GM04504 (cell line): ENCODE measurements around the gene QRFP.

Experiments
- DNase-seq: peaks from one replicate; pipeline ENCODE4 v3.0.0-alpha.2; 2012; ENCODE audit warnings: low read depth

Gene QRFP, protein sequence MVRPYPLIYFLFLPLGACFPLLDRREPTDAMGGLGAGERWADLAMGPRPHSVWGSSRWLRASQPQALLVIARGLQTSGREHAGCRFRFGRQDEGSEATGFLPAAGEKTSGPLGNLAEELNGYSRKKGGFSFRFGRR

GRCh38 chr9:130896233-130897014 is at the start of gene QRFP:
Gene QRFP (minus strand): TSS chr9:130896812. CDS start chr9:130893838, 2,974 bp downstream.
- no peak for DNase-seq

GRCh38 chr9:130945173-130945572 is 48.6 kb upstream of the QRFP start:
- DNase-seq = no peak

GRCh38 chr9:130944510-130945058 is 48.0 kb upstream of the QRFP start:
- DNase-seq = no peak

- DNase-seq = no peak
Observed at GRCh38 chr9:130943777-130944176, 47.2 kb upstream of the QRFP start.

DNA sequence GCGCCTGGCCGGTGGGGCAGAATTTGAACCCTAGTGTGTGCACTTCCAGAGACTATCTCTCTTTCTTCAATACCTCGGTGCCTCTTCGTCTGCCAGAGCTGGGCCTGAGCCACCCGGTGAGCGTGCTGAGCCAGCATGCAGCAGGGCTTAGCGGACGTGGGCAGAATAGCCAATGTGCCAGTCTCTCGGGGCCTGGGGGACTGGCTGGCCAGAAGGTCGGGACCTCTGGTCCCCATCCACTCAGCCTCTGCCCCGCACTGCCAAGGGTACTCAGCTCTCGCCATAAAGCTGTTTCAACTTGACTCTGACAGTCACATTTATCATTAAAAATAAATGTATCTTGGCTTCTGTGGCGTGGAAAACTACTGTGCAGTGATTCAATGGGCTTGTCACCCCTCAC is 46.6 kb upstream of the QRFP start:
- DNase-seq = no peak

DNA sequence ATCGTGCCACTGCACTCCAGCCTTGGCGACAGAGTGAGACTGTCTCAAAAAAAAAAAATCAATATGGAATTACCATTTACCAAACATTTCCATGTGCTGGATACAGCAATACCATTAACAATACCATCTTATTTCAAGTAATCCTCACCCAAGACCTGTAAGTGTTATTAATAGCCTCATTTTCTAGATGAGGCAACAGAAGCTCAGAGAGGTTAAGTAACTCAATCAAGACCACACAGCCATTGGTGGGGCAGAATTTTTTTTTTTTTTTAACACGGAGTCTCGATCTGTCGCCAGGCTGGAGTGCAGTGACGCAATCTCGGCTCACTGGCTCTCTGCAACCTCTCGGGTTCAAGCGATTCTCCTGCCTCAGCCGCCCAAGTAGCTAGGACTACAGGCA is 46.1 kb upstream of the QRFP start:
- no peak for DNase-seq

DNA sequence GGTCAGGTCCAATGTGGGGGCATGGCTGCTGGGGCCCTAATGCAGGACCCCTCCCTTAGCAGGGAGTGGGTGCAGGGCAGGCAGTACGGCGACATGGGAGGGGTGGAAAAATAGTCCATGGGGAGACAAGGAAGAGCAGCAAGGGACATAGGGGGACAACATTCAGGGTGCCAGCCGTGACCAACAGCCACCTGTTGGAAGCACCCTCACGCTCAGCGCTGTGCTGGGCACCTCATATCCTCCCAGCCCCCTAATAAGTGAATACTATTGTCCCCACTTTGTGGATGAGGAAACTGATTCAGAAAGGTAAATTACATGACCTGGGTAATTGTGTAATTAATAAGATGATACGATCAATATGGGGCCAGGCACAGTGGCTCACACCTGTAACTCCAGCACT is 45.5 kb upstream of the QRFP start:
- no peak for DNase-seq

DNA sequence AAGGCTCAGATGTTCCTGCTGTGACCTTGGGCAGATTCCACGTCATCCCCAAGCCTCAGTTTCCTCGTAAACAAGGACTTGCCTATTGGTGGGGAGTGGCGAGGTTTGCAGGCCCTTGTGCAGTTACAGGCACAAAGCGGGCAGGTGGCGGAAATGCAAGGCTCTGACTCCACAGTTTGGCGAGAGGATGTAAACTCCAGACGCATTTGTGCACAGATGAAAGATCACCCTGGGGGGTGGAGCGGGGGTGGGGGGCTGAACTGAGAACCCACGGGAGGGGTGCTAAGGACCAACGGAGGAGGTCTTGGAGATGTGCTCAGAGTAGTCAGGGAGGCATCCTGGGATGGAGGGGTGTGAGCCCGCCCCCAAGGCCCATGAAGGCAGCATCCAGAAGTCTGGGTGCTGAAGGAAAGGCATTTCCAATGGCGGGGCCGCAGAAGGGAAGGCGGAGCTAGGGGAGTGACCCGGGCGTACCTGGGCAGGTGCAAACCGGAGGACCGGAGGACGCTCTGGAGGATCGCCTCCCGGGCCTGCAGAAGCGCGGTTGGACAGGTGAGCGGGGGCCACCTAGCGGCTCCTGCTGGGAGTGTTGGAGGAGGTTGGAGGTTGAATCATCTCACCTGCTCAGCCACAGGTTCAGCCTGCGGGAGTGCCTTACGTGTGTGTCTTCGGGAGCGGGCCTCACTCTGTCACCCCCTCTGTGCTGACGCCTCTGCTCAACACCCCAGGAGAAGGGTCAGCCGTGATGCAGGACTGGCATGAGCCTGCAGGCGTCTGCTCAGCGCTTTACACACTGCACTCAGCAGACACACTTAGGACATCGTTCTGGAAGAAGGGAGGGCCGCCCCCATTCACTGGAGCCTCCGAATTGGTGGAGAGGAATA is 44.3 kb upstream of the QRFP start:
- no peak for DNase-seq

GRCh38 chr9:130940027-130940549 is 43.5 kb upstream of the QRFP start:
- DNase-seq = no peak

GRCh38 chr9:130939405-130940026 is 42.9 kb upstream of the QRFP start:
- no peak for DNase-seq

- DNase-seq = no peak
Observed at GRCh38 chr9:130938652-130939404, 42.2 kb upstream of the QRFP start, which contains the start of gene FIBCD1. Gene FIBCD1 (minus strand): TSS chr9:130939247. CDS start chr9:130938607, 640 bp downstream.

DNA sequence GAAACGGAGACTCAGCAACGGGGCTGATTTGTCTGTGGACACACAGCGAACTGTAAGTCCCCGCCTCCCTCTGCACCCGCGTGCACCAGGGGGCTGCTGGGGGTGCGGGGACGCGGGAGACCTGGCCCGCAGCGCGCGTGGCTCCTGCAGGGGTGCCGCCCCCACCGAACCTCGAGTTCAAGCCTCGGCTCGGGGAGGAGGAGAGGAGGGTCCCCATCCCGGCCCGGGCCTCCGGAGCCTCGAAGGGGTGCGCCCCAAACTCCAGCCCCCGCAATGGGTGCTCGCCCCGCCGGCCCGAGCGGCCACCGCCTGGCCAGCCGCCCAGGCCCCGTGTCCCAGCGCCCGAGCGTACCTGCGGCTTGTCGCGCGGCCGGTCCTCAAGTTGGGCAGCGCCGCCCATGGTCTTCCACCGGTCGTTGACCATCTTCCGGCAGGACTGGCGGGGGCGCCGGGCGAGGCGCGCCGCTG is 41.6 kb upstream of the QRFP start:
- no peak for DNase-seq

DNA sequence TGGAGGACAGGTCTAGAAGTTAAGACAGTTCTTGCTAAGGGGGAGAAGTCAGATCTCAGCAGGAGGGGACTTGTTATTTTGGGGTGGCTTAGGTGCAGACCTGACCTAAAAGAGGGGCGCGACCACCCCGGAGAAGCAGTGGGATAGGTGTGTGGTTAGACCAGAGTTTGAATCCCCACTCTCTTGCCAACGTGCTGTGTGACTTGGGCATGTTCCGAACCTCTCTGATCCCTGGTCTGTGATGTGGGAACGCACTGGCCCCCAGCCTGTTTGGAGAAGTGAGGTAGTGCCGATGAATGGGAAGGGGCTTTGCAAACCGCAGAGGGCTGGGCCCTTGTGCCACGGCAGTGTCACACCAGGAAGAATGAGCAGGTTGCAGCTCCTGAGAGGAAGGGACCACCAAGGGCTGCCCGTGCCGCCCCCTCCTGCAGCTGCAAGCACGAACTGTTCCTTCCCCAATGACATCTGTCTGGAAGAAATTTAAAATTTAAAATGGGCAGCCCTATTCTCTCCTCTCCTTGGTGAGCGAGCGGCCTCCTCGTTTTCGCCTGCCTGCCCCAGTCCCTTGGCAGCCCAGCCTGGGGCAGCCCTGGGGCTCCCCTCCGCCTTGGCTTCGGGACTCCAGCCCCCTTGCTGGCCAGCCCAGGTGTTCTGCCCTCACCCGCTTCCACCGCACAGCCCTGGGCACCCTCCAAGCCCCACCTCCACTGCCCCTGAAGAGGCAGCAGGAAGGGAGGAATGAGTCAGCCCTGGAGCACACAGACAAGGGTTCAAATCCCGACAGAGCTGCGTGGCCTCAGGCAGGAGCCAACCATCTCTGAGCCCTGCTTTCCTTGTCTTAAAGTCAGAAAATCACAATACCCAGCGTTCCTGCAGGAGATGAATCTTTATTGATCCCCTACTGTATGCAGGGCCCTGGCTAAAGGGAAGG is 40.8 kb upstream of the QRFP start:
- DNase-seq = no peak

GRCh38 chr9:130936285-130937117 is 39.9 kb upstream of the QRFP start:
- peak; percentile 32 for DNase-seq

DNA sequence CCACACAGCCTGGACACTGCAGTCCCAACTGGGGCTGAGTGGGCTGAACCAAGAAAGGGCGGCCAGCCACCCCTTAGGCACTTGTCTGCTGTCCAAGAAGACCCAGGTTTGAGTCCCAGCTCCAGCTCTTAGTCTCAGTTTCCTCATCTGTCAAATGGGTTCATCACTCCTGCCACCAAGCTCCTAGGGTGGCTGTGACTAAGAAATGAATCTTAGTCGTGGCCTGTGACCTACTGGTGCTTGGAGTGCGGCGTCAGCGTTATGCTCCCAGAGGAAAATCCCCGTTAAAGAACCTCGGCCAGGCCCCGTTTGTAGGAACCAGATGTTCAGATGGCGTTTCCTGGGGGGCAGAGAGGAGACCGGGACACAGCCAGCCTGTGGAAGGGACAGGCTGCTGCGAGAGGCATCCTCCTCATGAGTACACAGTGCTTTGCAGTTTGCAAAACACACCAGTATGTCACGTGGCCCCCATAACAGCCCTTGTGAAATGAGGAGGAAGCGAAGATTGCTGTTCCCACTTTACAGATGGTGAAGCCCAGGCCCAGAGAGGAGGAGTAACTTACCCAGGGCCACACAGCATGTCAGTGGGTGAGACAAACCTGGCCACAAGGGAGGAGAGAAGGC is 39.1 kb upstream of the QRFP start:
- DNase-seq = no peak

GRCh38 chr9:130934702-130935647 is 38.4 kb upstream of the QRFP start:
- DNase-seq = no peak

DNA sequence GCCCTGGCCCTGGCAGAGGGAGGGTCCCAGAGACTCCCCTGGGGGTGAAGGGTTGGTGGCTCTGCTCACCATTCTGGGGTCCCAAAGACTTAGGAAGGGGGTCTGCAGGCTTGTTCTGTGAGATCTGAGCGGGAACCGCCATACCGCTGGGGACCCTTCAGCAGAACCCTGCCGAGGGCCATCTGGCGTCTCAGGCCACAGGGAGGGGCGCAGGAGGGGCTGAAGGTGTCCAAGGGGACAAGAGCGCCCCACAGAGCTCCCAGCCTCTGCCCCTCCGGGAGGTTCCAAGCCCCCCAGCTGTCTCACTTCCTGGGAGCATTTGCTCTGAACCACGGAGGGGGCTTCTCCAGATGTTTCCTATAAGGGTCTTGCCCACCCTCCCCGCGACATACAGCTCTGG is 37.6 kb upstream of the QRFP start:
- no peak for DNase-seq
